ENCODE results near the gene WDR37. TPM values are rescaled to one million over a fixed set of nuclear protein-coding genes. Genes with fewer than 3 reads are reported as not detected.

Gene WDR37
- total RNA-seq, 1 donor from 2014 or later: 29.0 TPM

GRCh38 chr10:1122349-1122748, 66.2 kb downstream of the WDR37 start:
- intact Hi-C loops (cut with micrococcal nuclease): no loop called here

- intact Hi-C loops (cut with micrococcal nuclease): no loop called here
Measured at GRCh38 chr10:1123198-1123597, 67.0 kb downstream of the WDR37 start.

GRCh38 chr10:1123972-1124371, 67.8 kb downstream of the WDR37 start:
- intact Hi-C loops (cut with micrococcal nuclease): no loop called here

DNA sequence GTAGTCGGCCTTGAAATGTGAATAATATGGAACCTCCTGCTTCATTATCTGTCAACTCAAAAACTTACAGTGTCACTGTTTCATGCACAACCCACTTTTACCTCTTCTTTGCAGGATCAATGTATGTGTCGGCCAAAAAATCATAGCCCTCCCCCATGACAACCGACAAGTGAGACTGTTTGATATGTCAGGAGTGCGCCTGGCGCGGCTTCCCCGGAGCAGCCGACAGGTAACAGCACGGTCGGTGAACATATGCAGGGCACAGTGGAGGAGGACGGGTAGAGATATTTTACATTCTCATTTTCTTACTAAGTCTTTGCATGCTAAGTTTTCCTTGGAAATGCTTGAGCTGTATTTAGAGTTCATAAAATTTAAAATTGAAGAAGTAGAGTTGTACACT, 68.6 kb downstream of the WDR37 start:
- intact Hi-C loops (cut with micrococcal nuclease): no loop called here

DNA sequence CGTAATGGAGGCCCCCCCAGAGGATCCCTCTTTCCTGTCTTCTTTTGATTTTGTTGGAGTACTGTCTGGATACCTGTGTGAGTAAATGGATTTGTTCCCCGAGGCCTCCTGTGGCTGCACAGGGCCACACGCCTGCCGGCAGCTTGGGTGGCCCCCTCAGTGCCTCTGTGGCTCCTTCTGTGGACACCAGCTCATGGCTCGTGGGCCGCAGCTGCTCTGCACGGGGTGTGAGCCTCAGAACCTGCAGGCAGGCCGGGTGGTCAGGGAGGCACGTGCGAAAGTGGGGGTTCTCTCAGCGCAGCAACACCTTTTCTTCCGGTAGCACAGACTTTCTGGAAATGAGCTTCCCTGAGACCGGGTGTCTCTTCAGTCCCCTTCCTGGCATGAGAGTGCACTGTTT, 70.3 kb downstream of the WDR37 start:
- intact Hi-C loops (cut with micrococcal nuclease): no loop called here

DNA sequence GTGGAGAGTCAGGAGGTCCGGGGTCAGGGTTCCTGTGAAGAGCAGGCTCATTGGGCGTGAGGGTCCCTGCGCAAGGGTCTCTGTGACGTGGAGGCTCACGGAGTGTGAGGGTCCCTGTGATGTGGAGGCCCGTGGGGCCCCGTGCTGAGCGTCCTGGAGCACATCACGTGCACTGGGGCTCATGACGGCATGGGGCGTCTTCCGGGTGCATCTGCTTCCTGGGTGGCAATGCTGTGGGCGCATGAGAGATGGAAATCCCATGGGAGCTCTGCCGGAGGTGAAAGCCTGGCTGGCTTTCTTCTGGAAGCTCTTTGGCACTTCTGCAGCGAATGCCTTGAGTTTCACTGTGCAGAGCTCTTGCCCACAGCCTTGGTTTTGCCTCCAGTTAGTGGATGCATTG, 71.4 kb downstream of the WDR37 start:
- intact Hi-C loops (cut with micrococcal nuclease): no loop called here

- intact Hi-C loops (cut with micrococcal nuclease): no loop called here
Measured at GRCh38 chr10:1128115-1128514, 71.9 kb downstream of the WDR37 start.

DNA sequence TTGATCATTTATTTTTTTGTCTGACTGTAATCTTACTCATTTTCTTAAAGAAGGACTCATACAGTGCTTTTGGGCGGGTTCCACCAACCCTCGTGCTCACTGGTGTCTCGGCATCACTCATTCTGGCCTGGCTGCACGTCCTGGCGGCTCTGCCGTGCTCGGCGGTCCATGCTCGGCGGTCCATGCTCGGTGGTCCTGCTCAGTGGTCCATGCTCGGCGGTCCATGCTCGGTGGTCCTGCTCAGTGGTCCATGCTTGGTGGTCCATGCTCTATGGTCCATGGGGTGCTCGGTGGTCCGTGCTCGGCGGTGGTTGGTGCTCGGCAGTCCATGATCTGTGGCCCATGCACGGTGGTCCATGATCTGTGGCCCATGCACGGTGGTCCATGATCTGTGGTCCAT, 72.5 kb downstream of the WDR37 start:
- intact Hi-C loops (cut with micrococcal nuclease): no loop called here

GRCh38 chr10:1130226-1130625, 74.0 kb downstream of the WDR37 start:
- intact Hi-C loops (cut with micrococcal nuclease): no loop called here

DNA sequence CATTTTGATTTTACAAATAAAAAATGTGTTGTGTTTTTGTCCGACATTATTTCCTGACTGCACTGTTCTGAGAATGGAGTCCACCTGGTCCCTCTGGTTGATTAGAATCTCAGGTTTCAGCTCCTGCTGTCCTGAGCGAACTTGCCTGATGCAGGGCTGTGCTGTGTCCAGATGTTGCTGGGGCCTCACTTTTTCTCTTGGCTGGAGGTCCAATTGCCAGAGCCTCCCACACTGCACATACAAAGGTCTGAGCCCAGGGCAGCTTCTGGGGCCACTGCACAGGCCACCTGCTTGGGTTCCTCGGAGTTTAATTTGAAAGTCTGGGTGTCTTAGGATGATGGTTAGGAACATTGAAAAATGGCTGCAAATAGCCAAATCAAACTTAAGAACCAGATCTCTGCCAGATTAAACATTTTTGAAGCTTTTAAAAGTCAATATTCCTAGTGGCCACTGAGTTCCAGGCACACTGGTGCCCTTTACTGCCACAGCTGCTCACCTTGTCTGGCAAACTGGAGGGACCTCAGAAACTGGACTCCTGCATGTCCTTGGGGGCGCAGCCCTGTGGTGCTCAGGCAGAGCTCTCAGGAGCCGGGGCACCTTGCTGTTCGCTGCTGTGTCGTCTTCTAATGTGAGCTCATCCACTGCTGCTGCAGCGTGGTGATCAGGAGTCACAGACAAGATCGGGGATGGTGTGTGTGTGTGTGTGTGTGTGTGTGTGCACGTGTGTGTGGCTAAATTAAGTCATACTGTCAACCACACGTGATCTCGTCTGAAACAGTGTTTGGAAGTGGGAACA, 75.0 kb downstream of the WDR37 start:
- intact Hi-C loops (cut with micrococcal nuclease): no loop called here

DNA sequence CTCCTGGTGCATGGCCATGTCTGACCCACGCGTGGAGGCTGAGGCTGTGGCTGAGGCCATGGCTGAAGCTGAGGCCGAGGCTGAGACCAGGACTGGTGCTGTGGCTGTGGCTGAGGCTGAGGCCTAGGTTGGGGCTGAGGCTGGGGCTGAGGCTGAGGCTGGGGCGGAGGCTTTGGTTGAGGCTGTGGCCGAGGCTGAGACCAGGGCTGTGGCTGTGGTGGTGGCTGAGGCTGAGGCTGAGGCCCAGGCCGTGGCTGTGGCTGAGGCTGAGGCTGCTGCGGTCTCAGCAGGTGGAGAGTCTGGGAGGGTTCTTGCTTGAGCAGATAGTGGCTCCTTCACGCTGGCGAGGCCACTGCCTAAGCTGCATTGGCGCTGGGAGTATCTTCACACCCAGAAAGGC, 76.4 kb downstream of the WDR37 start:
- intact Hi-C loops (cut with micrococcal nuclease): no loop called here

DNA sequence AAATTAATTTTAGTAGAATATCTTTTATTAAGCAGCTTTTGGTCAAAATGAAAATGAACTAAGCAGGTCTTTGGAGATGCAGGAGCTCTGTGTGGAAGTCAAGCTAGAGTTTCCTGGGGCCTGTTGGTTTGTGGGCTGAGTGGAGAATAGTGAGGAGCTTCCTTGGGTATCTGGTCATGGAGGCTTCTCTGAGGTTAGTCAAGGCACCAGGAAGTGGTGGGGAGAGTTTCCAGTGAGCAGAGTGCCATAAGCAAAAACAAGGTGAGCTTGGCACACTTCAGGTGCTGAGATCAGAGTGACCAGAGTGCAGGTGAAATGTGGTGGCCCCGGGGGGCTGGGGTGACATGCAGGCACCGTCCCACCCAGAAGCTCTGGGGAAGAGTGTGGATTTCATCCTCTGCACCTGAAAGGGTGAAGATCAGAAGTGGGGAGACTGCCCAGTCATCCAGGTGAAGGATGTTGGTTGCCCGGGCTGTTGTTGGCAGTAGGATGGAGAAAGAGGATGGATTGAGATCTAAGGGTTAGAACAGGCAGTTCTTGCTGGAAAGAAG, 77.4 kb downstream of the WDR37 start:
- intact Hi-C loops (cut with micrococcal nuclease): no loop called here

GRCh38 chr10:1134156-1134555, 78.0 kb downstream of the WDR37 start:
- intact Hi-C loops (cut with micrococcal nuclease): no loop called here

GRCh38 chr10:1136268-1136667, 80.1 kb downstream of the WDR37 start:
- intact Hi-C loops (cut with micrococcal nuclease): no loop called here

GRCh38 chr10:1137499-1138163, 81.4 kb downstream of the WDR37 start:
- intact Hi-C loops (cut with micrococcal nuclease): no loop called here

DNA sequence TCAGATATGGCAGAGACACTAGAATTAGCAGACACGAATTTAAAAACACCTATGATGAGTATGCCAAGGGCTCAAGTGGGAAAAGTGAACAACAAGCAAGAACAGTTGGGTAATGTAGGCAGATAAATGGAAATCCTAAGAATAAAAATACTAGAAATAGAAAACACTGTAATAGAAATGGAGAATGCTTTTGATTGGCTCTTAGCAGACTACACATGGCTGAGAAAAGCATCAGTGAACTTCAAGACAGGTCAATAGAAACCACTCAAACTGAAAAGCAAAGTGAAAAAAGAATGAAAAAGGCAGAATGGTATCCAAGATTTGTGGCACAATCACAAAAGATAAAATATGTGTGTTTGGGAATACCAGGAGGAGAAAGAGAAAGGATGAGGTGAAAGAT, 82.3 kb downstream of the WDR37 start:
- intact Hi-C loops (cut with micrococcal nuclease): no loop called here

DNA sequence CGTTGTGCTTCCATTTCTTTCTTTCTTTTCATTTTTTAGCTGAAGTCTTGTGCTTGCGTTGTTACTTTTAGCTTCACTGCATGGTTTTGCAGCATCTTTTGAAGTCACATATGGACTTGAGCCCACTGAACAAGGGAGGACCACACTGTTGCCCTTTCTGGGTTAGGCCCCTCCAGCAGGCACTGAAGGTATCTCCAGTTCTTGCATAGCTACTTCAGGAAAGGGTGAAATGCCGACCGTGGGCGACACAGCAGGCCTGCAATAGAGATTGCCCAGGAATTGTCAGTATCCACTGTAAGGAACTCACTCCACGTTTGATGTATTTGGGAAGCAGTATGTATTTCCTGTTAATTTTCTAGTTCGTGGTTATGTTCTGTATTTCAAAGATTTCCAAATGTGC, 85.1 kb downstream of the WDR37 start:
- intact Hi-C loops (cut with micrococcal nuclease): no loop called here

GRCh38 chr10:1141701-1142100, 85.5 kb downstream of the WDR37 start:
- intact Hi-C loops (cut with micrococcal nuclease): no loop called here

- intact Hi-C loops (cut with micrococcal nuclease): no loop called here
Measured at GRCh38 chr10:1142596-1142995, 86.4 kb downstream of the WDR37 start.

- intact Hi-C loops (cut with micrococcal nuclease): no loop called here
Measured at GRCh38 chr10:1147810-1148209, 91.6 kb downstream of the WDR37 start.

- intact Hi-C loops (cut with micrococcal nuclease): no loop called here
Measured at GRCh38 chr10:1148855-1149605, 92.8 kb downstream of the WDR37 start.

Measured in T-helper 1 cell treated with Interleukin-12 subunit alpha and Interleukin-12 subunit beta and Interleukin-4 antibody, amounts not matched to agents 30 ng/mL and 1 ng/mL, for 36 hours (primary cell).